ENCODE measurements around the gene ARID5B.

The ARID5B gene

DNA sequence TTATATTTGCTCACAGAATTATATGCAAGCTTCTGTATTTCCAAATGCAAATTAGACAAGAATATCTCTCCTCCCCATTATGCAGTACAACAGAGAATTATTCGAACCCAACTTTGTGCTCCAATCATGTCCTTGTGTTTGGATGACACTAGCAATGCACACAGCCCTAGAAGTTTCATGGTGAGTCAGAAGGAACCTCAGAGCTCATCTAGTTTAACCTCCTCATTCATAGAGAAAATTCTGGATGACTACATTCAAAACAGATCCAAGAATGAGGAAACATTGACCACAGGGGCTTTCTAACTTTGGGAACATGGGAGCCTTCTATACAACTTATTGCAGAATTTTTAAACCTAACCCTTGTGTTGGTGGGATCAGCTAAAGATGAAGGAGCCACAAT, 12.8 kb upstream of the ARID5B start:
- no peak for DNase-seq (ENCODE audit: low read depth)

DNA sequence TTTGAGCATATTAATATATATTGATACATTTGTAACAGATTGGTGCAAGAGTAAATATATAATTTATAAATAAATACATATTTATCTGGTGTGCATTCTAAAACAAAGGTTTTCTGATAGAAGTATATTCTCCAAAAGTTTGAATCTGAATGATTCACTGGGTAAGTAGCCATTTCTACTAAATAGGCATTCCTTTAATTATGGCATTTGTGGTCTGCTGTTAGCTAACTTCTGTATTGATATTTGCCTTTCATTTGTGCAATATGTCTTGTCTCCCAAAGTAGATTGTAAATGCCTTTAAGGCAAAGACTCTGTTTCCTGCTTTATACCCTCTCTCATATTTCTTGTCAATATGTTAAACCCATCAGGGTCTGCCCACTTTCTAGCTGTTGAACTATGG, 11.1 kb upstream of the ARID5B start:
- no peak for DNase-seq (ENCODE audit: low read depth)

- no peak for DNase-seq (ENCODE audit: low read depth)
Observed at GRCh38 chr10:61890881-61891409, 10.6 kb upstream of the ARID5B start.

DNA sequence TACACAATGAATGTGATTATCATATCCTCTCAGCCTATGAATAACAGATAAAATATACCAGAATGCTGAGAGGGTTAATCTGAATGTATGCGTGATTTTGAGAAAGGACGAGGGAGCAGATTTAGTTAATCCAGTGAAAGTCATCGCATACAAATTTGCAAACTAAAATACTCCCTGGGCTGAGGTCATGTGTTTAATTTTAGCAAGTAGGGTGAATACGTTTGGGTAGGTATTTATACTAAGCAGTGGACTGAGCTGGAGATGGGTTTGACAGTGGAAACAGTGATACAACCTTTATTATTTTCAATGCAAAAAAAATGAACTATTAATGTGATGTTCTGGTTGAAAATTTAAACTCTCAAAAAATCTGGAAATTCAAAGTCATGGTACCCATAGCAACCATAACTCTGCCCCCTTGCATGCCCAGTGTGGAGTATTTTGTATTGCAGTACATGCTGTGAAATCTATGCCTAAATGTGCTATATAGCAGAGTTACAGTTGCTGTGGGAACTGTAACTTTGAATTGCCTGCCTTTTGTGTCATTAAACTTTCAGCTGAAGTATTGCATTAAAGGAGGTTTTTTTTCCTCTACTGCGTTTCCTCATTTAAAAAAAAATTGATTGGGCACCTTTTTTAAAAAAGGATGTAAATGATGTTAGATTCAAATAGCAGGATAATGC, 9.5 kb upstream of the ARID5B start:
- no peak for DNase-seq (ENCODE audit: low read depth)

DNA sequence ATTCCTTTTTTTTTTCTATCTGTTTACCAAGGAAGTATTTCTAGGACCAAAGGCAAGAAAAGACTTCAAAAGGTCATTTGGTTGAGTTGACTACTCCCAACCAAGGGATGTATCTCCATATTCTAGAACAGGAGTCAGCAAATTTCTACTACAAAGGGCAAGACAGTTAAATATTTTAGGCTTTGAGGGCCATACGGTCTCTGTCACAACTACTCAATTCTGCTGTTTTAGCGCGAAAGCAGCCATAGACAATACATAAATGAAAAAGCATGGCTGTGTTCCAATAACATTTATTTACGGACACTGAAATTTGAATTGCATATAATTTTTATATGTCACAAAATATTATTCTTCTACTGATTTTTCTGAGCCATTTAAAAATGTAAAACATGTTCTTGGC, 8.5 kb upstream of the ARID5B start:
- no peak for DNase-seq (ENCODE audit: low read depth)

GRCh38 chr10:61894133-61894532, 7.4 kb upstream of the ARID5B start:
- DNase-seq (ENCODE audit: low read depth) = no peak

- DNase-seq (ENCODE audit: low read depth) = no peak
Observed at GRCh38 chr10:61895898-61896600, 5.5 kb upstream of the ARID5B start.

DNA sequence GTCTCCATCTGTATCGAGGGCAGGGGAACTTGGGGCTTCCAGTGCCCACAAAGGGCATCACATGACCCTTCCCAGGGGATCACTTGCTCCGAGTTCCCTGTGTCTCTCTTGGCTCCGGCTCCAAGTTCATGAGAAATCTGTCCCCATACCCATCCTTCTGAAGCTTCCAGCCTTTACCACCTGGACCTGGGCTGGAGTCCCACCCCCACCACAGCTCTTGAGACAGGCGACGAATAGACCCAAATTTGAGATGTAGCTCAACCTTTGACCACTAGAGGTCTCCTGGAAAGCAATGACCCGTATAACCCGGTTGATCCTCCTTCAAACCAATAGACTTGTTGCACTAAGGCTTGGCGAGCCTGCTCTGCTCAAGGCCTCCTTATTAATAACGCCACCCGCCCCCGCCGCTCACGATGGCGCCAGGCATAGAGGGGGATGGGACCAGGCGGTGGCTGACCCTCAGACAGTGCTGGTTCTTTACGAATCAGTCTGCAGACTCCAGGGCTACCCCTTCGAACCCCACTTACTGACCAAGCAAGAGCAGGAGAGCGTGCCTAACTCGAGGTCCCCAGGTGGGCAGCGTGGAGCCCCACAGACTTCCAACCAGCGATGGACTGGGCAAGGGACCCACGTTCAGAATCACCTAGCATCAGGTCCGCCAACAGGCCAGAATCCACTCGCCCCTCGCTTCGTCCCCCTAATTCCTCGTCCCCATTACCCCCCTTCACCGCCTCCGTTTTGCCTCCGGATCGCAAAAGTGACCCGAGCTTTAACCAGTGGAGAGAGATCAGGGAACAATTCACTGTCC, 4.4 kb upstream of the ARID5B start:
- peak; percentile 31 for DNase-seq (ENCODE audit: low read depth)

GRCh38 chr10:61897671-61898434, 3.6 kb upstream of the ARID5B start:
- no peak for DNase-seq (ENCODE audit: low read depth)

GRCh38 chr10:61898435-61898778, 3.1 kb upstream of the ARID5B start:
- no peak for DNase-seq (ENCODE audit: low read depth)

DNA sequence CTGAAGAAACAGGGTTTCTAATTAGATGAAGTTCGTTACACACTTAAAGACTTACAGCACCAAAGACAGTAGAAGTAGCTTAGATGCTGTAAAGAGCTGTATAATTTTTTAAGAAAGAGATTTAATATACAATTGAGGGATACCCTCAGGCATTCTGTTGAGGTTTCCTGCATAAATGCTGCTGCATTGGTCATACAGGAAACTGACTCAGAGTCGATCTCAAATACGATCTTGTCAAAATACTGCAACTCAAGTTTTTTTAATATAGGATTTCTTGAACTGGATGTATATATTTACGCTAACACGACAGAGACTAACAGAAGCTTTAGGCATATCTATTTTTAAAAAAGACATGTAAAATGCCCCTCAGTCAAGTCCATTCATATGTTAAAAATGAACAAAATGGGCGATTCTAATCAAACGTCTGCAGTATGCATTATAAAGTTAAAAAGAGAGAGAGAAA, 2.4 kb upstream of the ARID5B start:
- DNase-seq (ENCODE audit: low read depth) = no peak

- DNase-seq (ENCODE audit: low read depth) = no peak
Observed at GRCh38 chr10:61899663-61899996, 1.9 kb upstream of the ARID5B start.

GRCh38 chr10:61899997-61900828, 1.3 kb upstream of the ARID5B start:
- no peak for DNase-seq (ENCODE audit: low read depth)

DNA sequence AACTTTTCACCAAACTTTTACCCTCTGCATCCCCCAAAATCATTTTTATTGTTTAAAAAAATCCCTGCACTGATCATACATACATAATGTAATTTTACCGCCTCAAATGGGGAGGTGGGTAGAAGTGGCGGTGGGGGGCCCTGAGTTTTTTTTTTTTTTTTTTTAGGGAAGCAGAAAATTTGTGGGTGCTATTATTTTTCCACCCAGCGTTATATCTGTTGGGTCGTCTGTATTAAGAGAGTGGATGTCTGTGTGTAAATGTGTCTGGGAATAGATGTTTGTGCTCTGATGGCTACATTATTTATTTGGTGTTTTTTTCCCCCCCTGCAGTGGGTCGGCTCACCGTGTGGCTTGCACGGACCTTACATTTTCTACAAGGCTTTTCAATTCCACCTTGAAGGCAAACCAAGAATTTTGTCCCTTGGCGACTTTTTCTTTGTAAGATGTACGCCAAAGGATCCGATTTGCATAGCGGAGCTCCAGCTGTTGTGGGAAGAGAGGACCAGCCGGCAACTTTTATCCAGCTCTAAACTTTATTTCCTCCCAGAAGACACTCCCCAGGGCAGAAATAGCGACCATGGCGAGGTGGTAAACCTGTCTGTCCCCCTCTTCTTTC, 438 bp downstream of the ARID5B start:
- DNase-seq (ENCODE audit: low read depth) = no peak

DNA sequence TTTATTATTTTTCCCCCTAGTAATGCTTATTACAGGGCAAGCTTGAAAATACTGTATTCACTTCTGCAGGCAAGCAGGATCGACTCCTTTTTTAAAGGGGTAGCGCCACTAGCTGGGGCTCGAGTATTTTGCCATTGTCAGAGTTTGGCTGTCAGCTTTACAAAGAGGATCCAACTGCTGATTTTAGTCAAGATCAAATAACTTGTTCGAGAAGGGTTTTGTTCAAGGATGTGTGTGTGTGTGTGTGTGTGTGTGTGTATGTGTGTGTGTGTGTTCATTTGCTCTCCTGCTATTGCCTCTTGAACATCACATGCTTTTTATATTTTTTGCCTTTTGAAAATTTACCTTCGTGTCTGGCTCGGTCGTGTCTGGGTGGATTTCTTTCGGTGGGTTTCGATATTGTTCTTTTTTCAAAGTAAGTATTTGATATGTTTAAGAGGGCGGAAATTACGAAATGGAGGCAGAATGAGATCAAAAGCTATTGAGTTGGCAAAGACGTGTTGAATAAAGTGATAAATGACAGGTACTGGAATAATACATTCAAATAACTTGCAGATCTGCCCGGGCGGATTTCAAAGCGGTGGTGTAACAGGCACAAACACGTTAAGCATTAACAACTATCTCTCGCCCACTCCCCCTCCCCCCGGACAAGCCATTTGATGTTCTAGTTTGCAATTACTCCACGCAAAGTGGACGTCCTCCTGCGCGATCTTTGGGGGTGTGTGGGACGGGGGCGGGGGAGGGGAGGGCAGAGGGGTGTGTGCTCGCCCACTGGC, 1.1 kb downstream of the ARID5B start:
- no peak for DNase-seq (ENCODE audit: low read depth)

GRCh38 chr10:61903221-61903927, 1.9 kb downstream of the ARID5B start:
- DNase-seq (ENCODE audit: low read depth) = peak; percentile 12

DNA sequence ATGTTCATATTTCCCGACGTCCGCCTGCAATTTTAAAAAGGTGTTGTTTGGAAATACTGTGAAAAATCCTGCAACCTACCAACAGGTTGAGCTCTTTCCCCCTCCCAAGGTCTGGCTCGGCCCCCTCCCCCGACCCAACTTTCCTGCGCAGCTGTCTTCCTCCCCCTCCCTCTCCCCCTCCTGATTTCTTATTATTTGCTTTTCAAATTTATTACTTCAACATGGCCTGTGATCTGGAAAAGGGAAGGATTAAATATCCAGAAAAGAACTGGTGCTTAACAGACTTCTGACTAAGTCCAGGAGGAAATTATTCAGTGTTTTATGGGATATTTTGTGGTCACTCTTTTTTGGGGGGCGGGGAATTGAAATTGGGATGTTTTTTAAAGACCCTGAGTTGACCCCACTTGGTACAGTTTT, 2.4 kb downstream of the ARID5B start:
- DNase-seq (ENCODE audit: low read depth) = no peak

DNA sequence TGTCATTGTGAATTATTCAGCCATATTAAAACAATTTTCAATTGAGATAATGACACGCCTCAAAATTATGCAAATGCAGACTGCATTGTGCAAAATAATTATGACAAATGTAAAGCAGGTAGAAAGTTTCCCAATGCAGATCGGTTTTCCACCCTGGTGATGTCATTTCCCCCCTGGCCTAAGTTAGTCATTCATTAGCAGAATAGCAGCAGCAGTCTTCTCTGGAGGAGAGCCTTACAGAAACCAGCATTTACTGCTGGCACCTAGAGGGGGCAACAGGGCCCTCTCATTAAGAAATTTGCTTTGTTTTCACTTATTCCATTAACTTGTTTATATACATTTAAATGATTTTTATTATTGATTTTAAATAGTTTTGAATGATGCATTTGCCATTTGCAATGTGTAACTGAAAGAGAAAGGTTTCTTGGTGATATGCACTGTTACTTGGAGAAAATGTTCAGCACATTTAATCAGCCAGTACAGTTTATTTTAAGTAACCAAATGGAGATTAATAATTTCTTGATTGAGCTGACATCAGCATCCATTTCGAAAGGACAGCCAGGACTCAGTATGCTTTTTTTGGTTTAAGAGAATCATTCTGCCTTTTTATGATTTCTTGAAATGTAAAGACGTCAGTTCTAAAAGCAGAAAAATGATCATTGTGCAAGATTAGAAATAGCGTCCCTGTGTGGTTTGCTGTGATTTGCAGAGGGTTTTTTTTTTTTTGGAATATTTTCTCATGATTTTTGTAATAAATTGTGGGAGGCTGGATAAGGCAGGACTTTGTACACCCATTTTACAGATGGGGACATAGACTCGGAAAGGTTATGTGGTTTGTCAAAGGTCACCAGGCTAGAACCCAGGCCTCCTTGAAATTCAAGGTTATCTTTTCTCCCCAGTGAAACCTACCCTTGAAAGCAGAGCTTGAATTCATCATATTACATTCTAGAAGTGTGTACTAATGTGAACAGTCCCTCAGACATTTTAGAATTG, 3.5 kb downstream of the ARID5B start:
- no peak for DNase-seq (ENCODE audit: low read depth)
